ENCODE results near the gene GNB5. TPM values are rescaled to one million over a fixed set of nuclear protein-coding genes. Genes with fewer than 3 reads are reported as not detected.
"Not testable (repeated sequence)": the region's sequence is repeated elsewhere in the genome, so short reads cannot be mapped to it uniquely, and the experiment has no call there.

The GNB5 gene
- total RNA-seq, 1 donor from 2014 or later: 48.6 TPM

GRCh38 chr15:52083603-52084002 lies 107.6 kb downstream of the GNB5 start:
- Histone ChIP-seq H3K9me3 (peaks cover 5% of the 10 kb centered on the region), H3K27ac (no peak overlapping the region), H3K36me3 (no peaks in the 10 kb centered on the region), H3K4me3 (no peak overlapping the region), H3K27me3 (no peaks in the 10 kb centered on the region), H3K4me1 (peaks cover 17% of the 10 kb centered on the region)
- TF ChIP-seq CTCF (IDR thresholded peaks at IDR 0.05) (no peak), POLR2A (IDR thresholded peaks at IDR 0.05) (no peak)
- intact Hi-C loops (cut with DNase I): no loop called here
- no peak for DNase-seq (ENCODE audit: extremely low spot score in 2 of 2)

- H3K4me3 ChIP-seq; H3K36me3 ChIP-seq; DNase-seq (ENCODE audit: extremely low spot score in 2 of 2); H3K27me3 ChIP-seq; intact Hi-C loops (cut with DNase I); H3K27ac ChIP-seq; H3K9me3 ChIP-seq: not testable (repeated sequence)
- peaks cover 23% of the 10 kb centered on the region for H3K4me1 ChIP-seq
Observed at GRCh38 chr15:52083037-52083359, 108.2 kb downstream of the GNB5 start.

- H3K9me3 ChIP-seq: peaks cover 5% of the 10 kb centered on the region
- DNase-seq (ENCODE audit: extremely low spot score in 2 of 2): no peak
- no peaks in the 10 kb centered on the region for H3K27me3 ChIP-seq
- H3K27ac ChIP-seq: no peak overlapping the region
- intact Hi-C loops (cut with DNase I): no loop called here
- H3K4me1 ChIP-seq: peaks cover 29% of the 10 kb centered on the region
- no peaks in the 10 kb centered on the region for H3K36me3 ChIP-seq
- H3K4me3 ChIP-seq: no peak overlapping the region
- no peak for TF ChIP-seq POLR2AphosphoS5 (IDR thresholded peaks at IDR 0.05; ENCODE audit: insufficient read depth in 1 of 2, low read depth in 1 of 2)
- no peak for TF ChIP-seq POLR2A (IDR thresholded peaks at IDR 0.05)
- TF ChIP-seq CTCF (IDR thresholded peaks at IDR 0.05): no peak
Observed at GRCh38 chr15:52082197-52083036, 108.8 kb downstream of the GNB5 start.

- intact Hi-C loops (cut with DNase I): no loop called here
- TF ChIP-seq POLR2A (IDR thresholded peaks at IDR 0.05) (no peak), POLR2AphosphoS5 (IDR thresholded peaks at IDR 0.05; ENCODE audit: insufficient read depth in 1 of 2, low read depth in 1 of 2) (no peak), CTCF (IDR thresholded peaks at IDR 0.05) (no peak)
- Histone ChIP-seq H3K27ac (no peak overlapping the region), H3K9me3 (no peaks in the 10 kb centered on the region), H3K27me3 (no peaks in the 10 kb centered on the region), H3K4me3 (no peak overlapping the region), H3K4me1 (peaks cover 29% of the 10 kb centered on the region), H3K36me3 (no peaks in the 10 kb centered on the region)
- no peak for DNase-seq (ENCODE audit: extremely low spot score in 2 of 2)
Observed at GRCh38 chr15:52080706-52081392, 110.3 kb downstream of the GNB5 start.

DNA sequence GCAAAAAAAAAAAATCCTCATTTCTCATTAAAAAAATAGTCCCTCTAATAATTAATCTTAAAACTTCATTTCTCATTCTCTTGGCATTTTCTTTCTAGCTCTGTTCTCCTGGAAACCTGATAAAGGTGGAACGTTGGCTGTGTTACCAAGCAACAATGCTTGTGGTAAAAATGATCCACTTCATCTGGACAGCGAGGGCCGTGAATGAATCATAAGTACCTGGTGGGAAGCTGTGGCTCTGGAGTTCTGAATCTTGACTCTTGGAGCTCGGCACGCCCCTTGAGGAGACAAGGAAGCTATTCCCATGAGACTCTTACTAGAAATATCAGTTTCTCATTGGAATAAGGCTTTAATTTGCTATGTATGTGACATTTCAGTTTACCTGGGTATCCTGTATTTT lies 111.2 kb downstream of the GNB5 start:
- Histone ChIP-seq H3K27ac (no peak overlapping the region), H3K27me3 (no peaks in the 10 kb centered on the region), H3K36me3 (no peaks in the 10 kb centered on the region), H3K4me3 (no peak overlapping the region), H3K4me1 (peaks cover 29% of the 10 kb centered on the region), H3K9me3 (no peaks in the 10 kb centered on the region)
- TF ChIP-seq CTCF (IDR thresholded peaks at IDR 0.05) (no peak), POLR2A (IDR thresholded peaks at IDR 0.05) (no peak), POLR2AphosphoS5 (IDR thresholded peaks at IDR 0.05; ENCODE audit: insufficient read depth in 1 of 2, low read depth in 1 of 2) (no peak)
- DNase-seq (ENCODE audit: extremely low spot score in 2 of 2): no peak
- intact Hi-C loops (cut with DNase I): no loop called here
